ENCODE measurements around the gene SUN1. TPM values are rescaled to one million over a fixed set of nuclear protein-coding genes. Genes with fewer than 3 reads are reported as not detected.

SUN1 gene
- total and polyA plus RNA-seq, 9 of the 15 experiments (the other 6 are each of a cell fraction or from before 2014, with no cell fraction given) = 36.8 to 132 (median 62.3) TPM

DNA sequence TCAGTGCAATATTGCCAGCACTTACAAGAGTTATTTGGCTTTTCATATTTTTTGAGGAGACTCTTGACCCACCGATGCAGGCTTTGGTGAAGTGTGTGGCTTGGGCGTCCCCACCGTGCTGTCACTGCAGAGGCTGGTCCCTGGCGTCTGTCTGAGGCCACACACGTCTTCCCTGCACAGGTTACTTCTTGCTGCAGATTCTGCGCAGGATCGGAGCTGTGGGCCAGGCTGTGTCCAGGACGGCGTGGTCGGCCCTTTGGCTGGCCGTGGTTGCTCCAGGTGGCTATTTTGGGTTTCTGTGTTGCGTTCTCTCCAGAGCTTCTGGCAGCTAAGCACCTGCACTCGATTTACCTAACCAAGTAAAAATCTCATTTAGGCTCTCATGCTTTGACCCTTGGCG, 18.9 kb downstream of the SUN1 start (continued):
- TF ChIP-seq, protein P1, sequence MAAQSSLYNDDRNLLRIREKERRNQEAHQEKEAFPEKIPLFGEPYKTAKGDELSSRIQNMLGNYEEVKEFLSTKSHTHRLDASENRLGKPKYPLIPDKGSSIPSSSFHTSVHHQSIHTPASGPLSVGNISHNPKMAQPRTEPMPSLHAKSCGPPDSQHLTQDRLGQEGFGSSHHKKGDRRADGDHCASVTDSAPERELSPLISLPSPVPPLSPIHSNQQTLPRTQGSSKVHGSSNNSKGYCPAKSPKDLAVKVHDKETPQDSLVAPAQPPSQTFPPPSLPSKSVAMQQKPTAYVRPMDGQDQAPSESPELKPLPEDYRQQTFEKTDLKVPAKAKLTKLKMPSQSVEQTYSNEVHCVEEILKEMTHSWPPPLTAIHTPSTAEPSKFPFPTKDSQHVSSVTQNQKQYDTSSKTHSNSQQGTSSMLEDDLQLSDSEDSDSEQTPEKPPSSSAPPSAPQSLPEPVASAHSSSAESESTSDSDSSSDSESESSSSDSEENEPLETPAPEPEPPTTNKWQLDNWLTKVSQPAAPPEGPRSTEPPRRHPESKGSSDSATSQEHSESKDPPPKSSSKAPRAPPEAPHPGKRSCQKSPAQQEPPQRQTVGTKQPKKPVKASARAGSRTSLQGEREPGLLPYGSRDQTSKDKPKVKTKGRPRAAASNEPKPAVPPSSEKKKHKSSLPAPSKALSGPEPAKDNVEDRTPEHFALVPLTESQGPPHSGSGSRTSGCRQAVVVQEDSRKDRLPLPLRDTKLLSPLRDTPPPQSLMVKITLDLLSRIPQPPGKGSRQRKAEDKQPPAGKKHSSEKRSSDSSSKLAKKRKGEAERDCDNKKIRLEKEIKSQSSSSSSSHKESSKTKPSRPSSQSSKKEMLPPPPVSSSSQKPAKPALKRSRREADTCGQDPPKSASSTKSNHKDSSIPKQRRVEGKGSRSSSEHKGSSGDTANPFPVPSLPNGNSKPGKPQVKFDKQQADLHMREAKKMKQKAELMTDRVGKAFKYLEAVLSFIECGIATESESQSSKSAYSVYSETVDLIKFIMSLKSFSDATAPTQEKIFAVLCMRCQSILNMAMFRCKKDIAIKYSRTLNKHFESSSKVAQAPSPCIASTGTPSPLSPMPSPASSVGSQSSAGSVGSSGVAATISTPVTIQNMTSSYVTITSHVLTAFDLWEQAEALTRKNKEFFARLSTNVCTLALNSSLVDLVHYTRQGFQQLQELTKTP (IDR thresholded peaks at IDR 0.05; ENCODE audit: low read depth in 1 of 2, partially characterized antibody in 2 of 2) = no peak
- TF ChIP-seq C11orf30 (IDR thresholded peaks at IDR 0.05; ENCODE audit: low read depth) = no peak

GRCh38 chr7:853366-854117, 21.3 kb downstream of the SUN1 start:
- no TSS peak for BruUV-seq (replicated peaks)
- no peak overlapping the region for H3K9ac ChIP-seq (ENCODE audit: insufficient read depth in 1 of 2, low read depth in 2 of 2, low read length in 2 of 2)
- peaks cover 2% of the 10 kb centered on the region for H3K9me1 ChIP-seq (ENCODE audit: control insufficient read depth, insufficient read depth, low read length)
- H3K9me3 ChIP-seq (replicated peaks; ENCODE audit: control insufficient read depth, insufficient read depth, low read depth, low read length) = no peaks in the 10 kb centered on the region
- H2AFZ ChIP-seq (ENCODE audit: low read depth, low read length) = no peak overlapping the region
- DNase-seq (ENCODE audit: extremely low read depth in 1 of 4, low spot score in 3 of 4) (no peak), FAIRE-seq (no peak), ATAC-seq (no peak)
- H3K79me2 ChIP-seq (ENCODE audit: control insufficient read depth, insufficient read depth, low read length) = no peaks in the 10 kb centered on the region
- ChIA-PET CTCF (ENCODE audit: low intra/inter-chr PET ratio) (no interaction called here), POLR2A (interaction anchor here (0.5 kb wide), 1 partner anchor 14 kb away, joined by 4 read pairs; no protein-coding TSS in a partner anchor)
- peaks cover 94% of the 10 kb centered on the region for H3K36me3 ChIP-seq (ENCODE audit: control insufficient read depth, insufficient read depth, low read length)
- H3K4me3 ChIP-seq = no peak overlapping the region
- peaks cover 4 to 15% of the 10 kb centered on the region in 2 experiments; a peak in 4 of 5 replicates for H3K4me1 ChIP-seq (replicated peaks in 1 of 2; ENCODE audit: control insufficient read depth in 2 of 2, insufficient read depth in 2 of 2, low read length in 2 of 2)
- intact Hi-C loops (cut with micrococcal nuclease) = no loop called here
- H3K27me3 ChIP-seq (ENCODE audit: control insufficient read depth in 2 of 2, insufficient read depth in 2 of 2, low read length in 2 of 2) = no peaks in the 10 kb centered on the region
- H3K27ac ChIP-seq (ENCODE audit: extremely low read depth, low read depth, low read length) = no peak overlapping the region
- in situ Hi-C loops (cut with MboI) = no loop called here
- no peak for TF ChIP-seq KLF16 (IDR thresholded peaks at IDR 0.05)
- no peak for TF ChIP-seq CSDE1 (IDR thresholded peaks at IDR 0.05)
- no peak for TF ChIP-seq EZH2 (IDR thresholded peaks at IDR 0.05; ENCODE audit: borderline replicate concordance, low read depth, low read length)
- no peak for TF ChIP-seq NCOA4 (IDR thresholded peaks at IDR 0.05; ENCODE audit: partially characterized antibody)
- no peak for TF ChIP-seq ZNF224 (CRISPR knock-in tag; IDR thresholded peaks at IDR 0.05)
- H3K4me2 ChIP-seq (ENCODE audit: insufficient read depth, low read length) = no peak overlapping the region
- no peaks in the 10 kb centered on the region for H4K20me1 ChIP-seq (replicated peaks; ENCODE audit: control insufficient read depth, insufficient read depth, low read length)
- WGBS (ENCODE audit: insufficient coverage, low coverage, missing lambda C conversion rate) = 92% methylated on average over 19 of the region's 33 CpGs
